CD14-positive monocyte (primary cell): ENCODE measurements around the gene NTN4. TPM values are rescaled to one million over a fixed set of nuclear protein-coding genes. Genes with fewer than 3 reads are reported as not detected.

ENCODE experiments used
- DNase-seq, 3 donors: peaks; one replicate each; pipeline ENCODE4 v3.0.0-alpha.2; 2011 to 2022
- H2AFZ ChIP-seq: 2 replicates; pipeline ENCODE4 v1.6.0; 2012; ENCODE audit warnings: mild to moderate bottlenecking, low read depth, low read length, inconsistent platforms; ENCODE audit not compliant: insufficient read depth, poor library complexity, severe bottlenecking
- H3K27ac ChIP-seq, 2 donors: 1 replicate in 1 of 2; 2 replicates in 1 of 2; pipeline ENCODE4 v1.5.1; 2012 to 2013; ENCODE audit warnings: low read length in 2 of 2, control low read depth in 1 of 2, inconsistent platforms in 1 of 2, low read depth in 1 of 2, mild to moderate bottlenecking in 1 of 2
- H3K27me3 ChIP-seq, 2 donors: one replicate each; pipeline versions ENCODE4 v1.6.0 to v1.6.1; 2011 to 2013; ENCODE audit warnings: low read length in 2 of 2; ENCODE audit not compliant: control insufficient read depth in 2 of 2, insufficient read depth in 2 of 2
- H3K36me3 ChIP-seq, 2 donors: replicated peaks in 1 of 2; 1 replicate in 1 of 2; 2 replicates in 1 of 2; pipeline versions ENCODE4 v1.5.1 to v1.6.1; 2012 to 2013; ENCODE audit warnings: low read length in 2 of 2, control low read depth in 1 of 2, inconsistent platforms in 1 of 2, mild to moderate bottlenecking in 1 of 2; ENCODE audit not compliant: insufficient read depth in 2 of 2, control insufficient read depth in 1 of 2
- H3K4me1 ChIP-seq, 2 donors: 1 replicate in 1 of 2; 2 replicates in 1 of 2; pipeline versions ENCODE4 v1.5.1 to v1.6.1; 2012 to 2013; ENCODE audit warnings: low read length in 2 of 2, control low read depth in 1 of 2, inconsistent platforms in 1 of 2, mild to moderate bottlenecking in 1 of 2, moderate library complexity in 1 of 2; ENCODE audit not compliant: insufficient read depth in 2 of 2, control insufficient read depth in 1 of 2
- H3K4me2 ChIP-seq: replicated peaks from 2 replicates; pipeline ENCODE3; 2012; ENCODE audit warnings: low read length, moderate library complexity, mild to moderate bottlenecking; ENCODE audit not compliant: poor library complexity, severe bottlenecking; ENCODE audit errors: extremely low read depth
- H3K4me3 ChIP-seq, 3 experiments: fragments of 200-600 bp in 1 of 3; sonication (generic) in 1 of 3; replicated peaks in 1 of 3; 1 replicate in 2 of 3; 2 replicates in 1 of 3; pipeline ENCODE4 v1.5.1; 2011 to 2013; ENCODE audit warnings: low read length in 3 of 3, mild to moderate bottlenecking in 3 of 3, control low read depth in 2 of 3, low read depth in 2 of 3, inconsistent platforms in 1 of 3, moderate library complexity in 1 of 3
- H3K79me2 ChIP-seq: 2 replicates; pipeline ENCODE4 v1.6.0; 2012; ENCODE audit warnings: mild to moderate bottlenecking, control low read depth, inconsistent platforms, low read length, moderate library complexity; ENCODE audit not compliant: insufficient read depth
- H3K9ac ChIP-seq: 2 replicates; pipeline ENCODE4 v1.6.0; 2017; ENCODE audit warnings: low read length, mild to moderate bottlenecking; ENCODE audit not compliant: insufficient read depth, poor library complexity, severe bottlenecking
- H3K9me3 ChIP-seq, 2 donors: replicated peaks in 1 of 2; 1 replicate in 1 of 2; 2 replicates in 1 of 2; pipeline versions ENCODE4 v1.5.1 to v1.6.1; 2012 to 2013; ENCODE audit warnings: low read length in 2 of 2, control low read depth in 1 of 2; ENCODE audit not compliant: control insufficient read depth in 1 of 2, insufficient read depth in 1 of 2
- H4K20me1 ChIP-seq: 2 replicates; pipeline ENCODE4 v1.6.0; 2012; ENCODE audit warnings: mild to moderate bottlenecking, low read length, control low read depth, moderate library complexity; ENCODE audit not compliant: insufficient read depth
- H3K27ac Mint-ChIP-seq, 7 donors: one replicate each; pipeline ENCODE4 v1.8.0; 2020; ENCODE audit warnings: mild to moderate bottlenecking in 7 of 7, mixed read lengths in 7 of 7, moderate library complexity in 6 of 7, inconsistent platforms in 2 of 7
- H3K27me3 Mint-ChIP-seq, 3 donors: one replicate each; pipeline ENCODE4 v1.8.0; 2021 to 2022; ENCODE audit warnings: low read depth in 3 of 3, mild to moderate bottlenecking in 3 of 3, mixed read lengths in 3 of 3, moderate library complexity in 3 of 3, inconsistent platforms in 1 of 3
- H3K36me3 Mint-ChIP-seq, 2 donors: one replicate each; pipeline ENCODE4 v1.8.0; 2020; ENCODE audit warnings: mixed read lengths in 2 of 2, inconsistent platforms in 1 of 2, mild to moderate bottlenecking in 1 of 2
- H3K4me1 Mint-ChIP-seq: one replicate; pipeline ENCODE4 v1.8.0; 2020; ENCODE audit warnings: mild to moderate bottlenecking, mixed read lengths
- H3K4me3 Mint-ChIP-seq, 2 donors: one replicate each; pipeline ENCODE4 v1.8.0; 2020; ENCODE audit warnings: mild to moderate bottlenecking in 2 of 2, mixed read lengths in 2 of 2, moderate library complexity in 1 of 2
- H3K9me3 Mint-ChIP-seq, 7 donors: one replicate each; pipeline ENCODE4 v1.8.0; 2020 to 2022; ENCODE audit warnings: mixed read lengths in 7 of 7, mild to moderate bottlenecking in 6 of 7, moderate library complexity in 6 of 7, inconsistent platforms in 2 of 7
- CTCF ChIP-seq: fragments of 200-600 bp; IDR thresholded peaks from one replicate; pipeline ENCODE4 v1.8.0; 2022; ENCODE audit warnings: antibody characterized with exemption, mild to moderate bottlenecking
- WGBS: methylation state at CpG from one replicate; pipeline ENCODE4 v1.1.5; 2013; ENCODE audit warnings: missing lambda C conversion rate; ENCODE audit not compliant: insufficient coverage; 5-methylcytosine and 5-hydroxymethylcytosine counted together
- intact Hi-C, 2 donors: fragments of 100-400 bp; cut with micrococcal nuclease; formaldehyde crosslinking; loops; one replicate each; pipeline versions ENCODE4 v1.15.0 to v1.15.1; 2023
- polyA plus RNA-seq, 3 donors: library from polyadenylated mRNA; depleted of rRNA in 1 of 3; unstranded in 2 of 3; stranded (reverse) in 1 of 3; fragments of 300-500 nt in 2 of 3; fragments of >200 nt in 1 of 3; fragmentation: Illumina TruSeq in 2 of 3; gene quantifications; 1 replicate in 2 of 3; 2 replicates in 1 of 3; pipeline ENCODE4 v1.2.3, GENCODE V29; 2012 to 2021

The NTN4 gene
- polyA plus RNA-seq, 3 donors = not detected

GRCh38 chr12:95759718-95760117 is 30.8 kb downstream of the NTN4 start:
- Histone ChIP-seq H3K27ac (no peak overlapping the region), H4K20me1 (no peaks in the 10 kb centered on the region), H3K9ac (no peak overlapping the region), H3K4me3 (no peak overlapping the region), H3K9me3 (no peaks in the 10 kb centered on the region), H3K4me2 (no peak overlapping the region), H3K79me2 (no peaks in the 10 kb centered on the region), H3K27me3 (peaks cover 2 to 4% of the 10 kb centered on the region in 2 donors), H3K36me3 (no peaks in the 10 kb centered on the region), H3K4me1 (no peaks in the 10 kb centered on the region), H2AFZ (no peak overlapping the region)
- no CpG with 5 or more reads among the region's 1 CpG for WGBS
- H3K4me1 Mint-ChIP-seq = no peaks in the 10 kb centered on the region
- intact Hi-C loops = no loop called here
- H3K4me3 Mint-ChIP-seq = no peak overlapping the region
- no peak overlapping the region for H3K27ac Mint-ChIP-seq
- H3K9me3 Mint-ChIP-seq = peaks cover 0 to 7% (median 5%) of the 10 kb centered on the region in 7 donors
- no peak for TF ChIP-seq CTCF
- peaks cover 6 to 14% (median 7%) of the 10 kb centered on the region in 3 donors for H3K27me3 Mint-ChIP-seq
- no peak for DNase-seq
- no peaks in the 10 kb centered on the region for H3K36me3 Mint-ChIP-seq

GRCh38 chr12:95759039-95759438 is 31.5 kb downstream of the NTN4 start:
- H2AFZ ChIP-seq = no peak overlapping the region
- H3K4me3 ChIP-seq = no peak overlapping the region
- peaks cover 7 to 14% (median 7%) of the 10 kb centered on the region in 3 donors for H3K27me3 Mint-ChIP-seq
- H3K27ac ChIP-seq = no peak overlapping the region
- no peak overlapping the region for H3K4me3 Mint-ChIP-seq
- H3K27ac Mint-ChIP-seq = peak overlapping the region in 2 of 7 donors; percentile 16 to 31
- WGBS = no CpG with 5 or more reads among the region's 3 CpGs
- no peak overlapping the region for H3K9ac ChIP-seq
- no peaks in the 10 kb centered on the region for H3K36me3 Mint-ChIP-seq
- no peaks in the 10 kb centered on the region for H3K79me2 ChIP-seq
- no peaks in the 10 kb centered on the region for H3K4me1 ChIP-seq
- no peaks in the 10 kb centered on the region for H3K9me3 ChIP-seq
- H3K27me3 ChIP-seq = peaks cover 2 to 4% of the 10 kb centered on the region in 2 donors
- no peak overlapping the region for H3K4me2 ChIP-seq
- TF ChIP-seq CTCF = no peak
- no peaks in the 10 kb centered on the region for H3K4me1 Mint-ChIP-seq
- peaks cover 0 to 7% (median 5%) of the 10 kb centered on the region in 7 donors for H3K9me3 Mint-ChIP-seq
- H3K36me3 ChIP-seq = no peaks in the 10 kb centered on the region
- no peaks in the 10 kb centered on the region for H4K20me1 ChIP-seq
- DNase-seq = no peak
- intact Hi-C loops = no loop called here
